Placental pericyte (primary cell): ENCODE measurements around the gene KCTD7. TPM values are rescaled to one million over a fixed set of nuclear protein-coding genes. Genes with fewer than 3 reads are reported as not detected.

Experiments
- total RNA-seq: library from RNA; depleted of rRNA; stranded (reverse); fragments of >200 nt; gene quantifications from 2 replicates; pipeline ENCODE4 v1.2.3, GENCODE V29; 2012

Gene KCTD7
- 8.6 and 14.2 TPM in 2 replicates for total RNA-seq

GRCh38 chr7:66628361-66629221, at the start of gene KCTD7:
Gene KCTD7, plus strand, starts transcription at chr7:66628881. Its CDS starts 184 bp downstream, at chr7:66629065.

Other genes starting within 250 kb of the KCTD7 start
- gene RABGEF1, start 111.9 kb downstream of the KCTD7 start, total RNA-seq, result 54.3 and 69.7 TPM in 2 replicates